A549 treated with GW870086 at 1 μM for 4 hours (cell line): Measurements from ENCODE around the gene GRXCR2. TPM values are rescaled to one million over a fixed set of nuclear protein-coding genes. Genes with fewer than 3 reads are reported as not detected.

Experiments used
- total RNA-seq: library from RNA; stranded (reverse); fragments of 200-300 nt; extraction: Qiagen RNA extraction; gene quantifications from 5 replicates; pipeline ENCODE4 v1.2.3, GENCODE V29; 2022; ENCODE audit warnings: low read depth

GRXCR2 gene, protein sequence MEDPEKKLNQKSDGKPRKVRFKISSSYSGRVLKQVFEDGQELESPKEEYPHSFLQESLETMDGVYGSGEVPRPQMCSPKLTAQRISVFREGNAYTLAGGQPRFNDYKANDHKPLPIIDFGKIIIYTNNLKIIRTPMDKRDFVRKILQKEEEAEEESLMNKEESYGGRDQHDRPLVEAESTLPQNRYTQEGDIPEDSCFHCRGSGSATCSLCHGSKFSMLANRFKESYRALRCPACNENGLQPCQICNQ
- not detected in 5 replicates for total RNA-seq

GRCh38 chr5:145872914-145873313 is at the start of gene GRXCR2:
GRXCR2 (minus strand) TSS chr5:145873014; CDS start chr5:145872968, 46 bp downstream.

DNA sequence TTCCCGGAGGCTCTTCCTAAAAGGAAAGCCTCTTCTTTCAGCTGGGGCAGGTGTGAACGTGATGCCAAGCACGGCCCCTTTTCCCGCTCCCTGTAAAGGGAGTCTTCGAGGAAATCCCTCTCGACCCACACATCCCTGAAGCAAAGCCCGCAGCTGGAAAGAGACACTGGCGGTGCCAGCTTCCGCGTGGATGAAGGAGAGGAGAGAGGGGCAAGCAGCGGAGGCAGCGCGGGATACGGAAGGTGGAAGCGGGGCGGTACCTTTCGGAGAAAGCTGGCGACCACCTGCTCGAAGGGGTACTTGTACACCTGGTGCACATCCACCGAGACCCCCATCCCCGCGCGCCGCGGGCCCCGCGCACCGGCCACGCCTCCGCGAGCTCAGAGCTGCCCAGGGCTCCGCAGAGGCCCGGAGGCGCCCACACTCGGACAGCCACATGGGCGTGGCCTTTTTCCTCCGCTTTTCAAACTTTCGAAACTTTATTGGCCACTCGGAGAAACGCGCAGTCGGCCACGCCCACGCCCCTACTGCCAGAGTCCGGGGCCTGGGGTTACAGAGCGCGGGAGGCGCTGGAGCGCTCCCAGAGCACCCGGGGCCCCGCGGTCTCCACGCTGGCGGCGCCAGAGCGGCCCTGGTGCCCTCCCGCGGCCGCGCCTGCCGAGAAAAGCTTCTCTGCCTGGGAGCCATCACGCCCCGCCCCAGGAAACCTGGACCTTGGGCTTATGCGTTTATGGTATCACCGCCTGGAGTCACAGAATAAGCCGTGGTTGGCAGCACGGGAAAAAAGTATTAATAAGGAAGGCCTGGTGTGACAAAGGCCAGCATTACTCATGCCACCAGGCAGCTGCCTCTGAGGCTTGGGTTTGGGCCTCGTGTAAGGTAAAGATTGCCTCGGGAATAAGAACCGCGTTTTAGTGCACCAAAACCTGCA is 37.6 kb downstream of the GRXCR2 start, which contains the start of gene PRELID2:
Gene PRELID2 (minus strand): TSS at position 426 of the 931 bp plus-strand sequence. CDS start 91 bp downstream, at position 335.

Other genes starting within 250 kb of the GRXCR2 start
- gene PRELID2, start 37.7 kb downstream of the GRXCR2 start, total RNA-seq: 5.0 to 11.0 TPM (median 8.6 TPM) in 5 replicates
- gene SH3RF2, start 63.6 kb upstream of the GRXCR2 start, total RNA-seq: 2.5 to 3.8 TPM (median 3.6 TPM) in 5 replicates
- gene PLAC8L1, start 232.6 kb upstream of the GRXCR2 start, total RNA-seq: 0.26 TPM in 1 of 5 replicates, not detected in the others